ENCODE results near the gene STX19. TPM values are rescaled to one million over a fixed set of nuclear protein-coding genes. Genes with fewer than 3 reads are reported as not detected.

Gene STX19
- total and polyA plus RNA-seq, 2 experiments from 2014 or later, result 0.29 TPM; not detected in 1

DNA sequence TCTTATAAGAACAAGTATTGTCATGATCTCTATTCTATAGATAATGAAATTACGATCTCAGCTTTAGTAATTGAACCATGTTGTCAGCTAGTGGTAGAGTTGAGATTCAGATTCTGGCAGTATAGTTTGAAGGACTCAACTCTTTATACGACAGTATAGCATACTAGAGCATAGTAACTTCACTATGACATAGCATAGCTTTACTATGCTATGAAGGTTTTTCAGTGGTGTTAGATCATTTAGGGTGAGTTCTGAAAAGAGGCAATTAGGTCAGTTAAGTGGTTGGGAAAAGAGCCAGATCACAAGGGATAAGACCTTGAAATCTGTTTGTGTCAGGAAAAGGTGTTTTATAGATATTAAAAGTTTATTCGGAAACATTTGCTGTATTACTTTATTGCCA, 8.1 kb downstream of the STX19 start:
- H4K20me1 ChIP-seq (replicated peaks; ENCODE audit: insufficient read depth), result no peaks in the 10 kb centered on the region
- ATAC-seq (no peak), DNase-seq (ENCODE audit: low spot score) (no peak)
- H3K27me3 ChIP-seq (ENCODE audit: insufficient read depth), result no peaks in the 10 kb centered on the region
- H3K9me3 Mint-ChIP-seq, result no peaks in the 10 kb centered on the region
- H3K27ac ChIP-seq (ENCODE audit: low read depth), result no peak overlapping the region
- H3K36me3 ChIP-seq (ENCODE audit: insufficient read depth), result no peaks in the 10 kb centered on the region
- no peaks in the 10 kb centered on the region for H3K27me3 Mint-ChIP-seq (ENCODE audit: insufficient read depth, low read depth, poor library complexity)
- no peak overlapping the region for H3K4me3 Mint-ChIP-seq
- H3K4me3 ChIP-seq, result no peak overlapping the region
- no peaks in the 10 kb centered on the region for H3K79me2 ChIP-seq (replicated peaks; ENCODE audit: insufficient read depth)
- H3K4me1 Mint-ChIP-seq, result no peaks in the 10 kb centered on the region
- no peaks in the 10 kb centered on the region for H3F3A ChIP-seq (replicated peaks; ENCODE audit: low read depth)
- TF ChIP-seq NANOG (IDR thresholded peaks at IDR 0.05; ENCODE audit: borderline replicate concordance) (no peak), CTCF (conservative IDR thresholded peaks at IDR 0.05; ENCODE audit: low read depth in 2 of 2) (no peak), STAT1 (IDR thresholded peaks at IDR 0.05; ENCODE audit: unreplicated experiment) (no peak), JUNB (IDR thresholded peaks at IDR 0.05; ENCODE audit: unreplicated experiment) (no peak), CREB1 (CRISPR knock-in tag; IDR thresholded peaks at IDR 0.05; ENCODE audit: low read depth) (no peak), EZH2phosphoT487 (IDR thresholded peaks at IDR 0.05; ENCODE audit: unreplicated experiment) (no peak), ZNF114 (CRISPR knock-in tag; IDR thresholded peaks at IDR 0.05) (no peak)
- H3K36me3 Mint-ChIP-seq (ENCODE audit: low read depth), result no peaks in the 10 kb centered on the region
- H3K4me1 ChIP-seq (ENCODE audit: insufficient read depth), result no peaks in the 10 kb centered on the region
- no peaks in the 10 kb centered on the region for H3K9me2 ChIP-seq (ENCODE audit: insufficient read depth)
- H3K4me2 ChIP-seq, result no peak overlapping the region
- H3K27ac Mint-ChIP-seq, result no peak overlapping the region
- H2AFZ ChIP-seq, result no peak overlapping the region

DNA sequence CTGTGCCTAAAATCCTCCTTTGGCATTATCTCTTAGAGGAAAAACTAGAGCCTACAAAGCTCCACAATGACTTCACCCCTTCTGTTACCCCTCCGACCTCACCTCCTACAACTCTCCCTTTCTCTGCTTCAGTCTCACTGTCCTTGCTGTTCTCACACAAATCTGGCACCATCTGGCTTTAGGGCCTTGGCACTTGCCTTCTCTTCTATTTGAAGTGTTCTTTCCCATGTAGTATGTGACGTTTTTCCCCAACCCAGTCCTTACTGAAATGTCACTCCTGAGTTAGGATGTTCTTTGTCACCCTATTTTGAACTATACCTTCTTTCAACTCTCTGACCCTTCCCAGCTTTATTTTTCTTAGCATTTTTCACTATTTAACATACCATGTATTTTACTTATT, 8.7 kb downstream of the STX19 start:
- Histone ChIP-seq H3K4me2 (no peak overlapping the region), H3K36me3 (ENCODE audit: insufficient read depth) (no peaks in the 10 kb centered on the region), H3K27ac (ENCODE audit: low read depth) (no peak overlapping the region), H3F3A (replicated peaks; ENCODE audit: low read depth) (no peaks in the 10 kb centered on the region), H2AFZ (no peak overlapping the region), H3K4me3 (no peak overlapping the region), H3K27me3 (ENCODE audit: insufficient read depth) (no peaks in the 10 kb centered on the region), H4K20me1 (replicated peaks; ENCODE audit: insufficient read depth) (no peaks in the 10 kb centered on the region), H3K79me2 (replicated peaks; ENCODE audit: insufficient read depth) (no peaks in the 10 kb centered on the region), H3K4me1 (ENCODE audit: insufficient read depth) (no peaks in the 10 kb centered on the region), H3K9me2 (ENCODE audit: insufficient read depth) (no peaks in the 10 kb centered on the region)
- no peak for TF ChIP-seq NANOG (IDR thresholded peaks at IDR 0.05; ENCODE audit: borderline replicate concordance)
- no peak for TF ChIP-seq CREB1 (CRISPR knock-in tag; IDR thresholded peaks at IDR 0.05; ENCODE audit: low read depth)
- no peak for TF ChIP-seq ZNF114 (CRISPR knock-in tag; IDR thresholded peaks at IDR 0.05)
- TF ChIP-seq EZH2phosphoT487 (IDR thresholded peaks at IDR 0.05; ENCODE audit: unreplicated experiment), result no peak
- TF ChIP-seq JUNB (IDR thresholded peaks at IDR 0.05; ENCODE audit: unreplicated experiment), result no peak
- TF ChIP-seq POLR2AphosphoS5 (IDR thresholded peaks at IDR 0.05; ENCODE audit: low read depth), result no peak
- TF ChIP-seq, protein P1, sequence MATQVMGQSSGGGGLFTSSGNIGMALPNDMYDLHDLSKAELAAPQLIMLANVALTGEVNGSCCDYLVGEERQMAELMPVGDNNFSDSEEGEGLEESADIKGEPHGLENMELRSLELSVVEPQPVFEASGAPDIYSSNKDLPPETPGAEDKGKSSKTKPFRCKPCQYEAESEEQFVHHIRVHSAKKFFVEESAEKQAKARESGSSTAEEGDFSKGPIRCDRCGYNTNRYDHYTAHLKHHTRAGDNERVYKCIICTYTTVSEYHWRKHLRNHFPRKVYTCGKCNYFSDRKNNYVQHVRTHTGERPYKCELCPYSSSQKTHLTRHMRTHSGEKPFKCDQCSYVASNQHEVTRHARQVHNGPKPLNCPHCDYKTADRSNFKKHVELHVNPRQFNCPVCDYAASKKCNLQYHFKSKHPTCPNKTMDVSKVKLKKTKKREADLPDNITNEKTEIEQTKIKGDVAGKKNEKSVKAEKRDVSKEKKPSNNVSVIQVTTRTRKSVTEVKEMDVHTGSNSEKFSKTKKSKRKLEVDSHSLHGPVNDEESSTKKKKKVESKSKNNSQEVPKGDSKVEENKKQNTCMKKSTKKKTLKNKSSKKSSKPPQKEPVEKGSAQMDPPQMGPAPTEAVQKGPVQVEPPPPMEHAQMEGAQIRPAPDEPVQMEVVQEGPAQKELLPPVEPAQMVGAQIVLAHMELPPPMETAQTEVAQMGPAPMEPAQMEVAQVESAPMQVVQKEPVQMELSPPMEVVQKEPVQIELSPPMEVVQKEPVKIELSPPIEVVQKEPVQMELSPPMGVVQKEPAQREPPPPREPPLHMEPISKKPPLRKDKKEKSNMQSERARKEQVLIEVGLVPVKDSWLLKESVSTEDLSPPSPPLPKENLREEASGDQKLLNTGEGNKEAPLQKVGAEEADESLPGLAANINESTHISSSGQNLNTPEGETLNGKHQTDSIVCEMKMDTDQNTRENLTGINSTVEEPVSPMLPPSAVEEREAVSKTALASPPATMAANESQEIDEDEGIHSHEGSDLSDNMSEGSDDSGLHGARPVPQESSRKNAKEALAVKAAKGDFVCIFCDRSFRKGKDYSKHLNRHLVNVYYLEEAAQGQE (IDR thresholded peaks at IDR 0.05; ENCODE audit: unreplicated experiment), result no peak
- TF ChIP-seq, protein P2, sequence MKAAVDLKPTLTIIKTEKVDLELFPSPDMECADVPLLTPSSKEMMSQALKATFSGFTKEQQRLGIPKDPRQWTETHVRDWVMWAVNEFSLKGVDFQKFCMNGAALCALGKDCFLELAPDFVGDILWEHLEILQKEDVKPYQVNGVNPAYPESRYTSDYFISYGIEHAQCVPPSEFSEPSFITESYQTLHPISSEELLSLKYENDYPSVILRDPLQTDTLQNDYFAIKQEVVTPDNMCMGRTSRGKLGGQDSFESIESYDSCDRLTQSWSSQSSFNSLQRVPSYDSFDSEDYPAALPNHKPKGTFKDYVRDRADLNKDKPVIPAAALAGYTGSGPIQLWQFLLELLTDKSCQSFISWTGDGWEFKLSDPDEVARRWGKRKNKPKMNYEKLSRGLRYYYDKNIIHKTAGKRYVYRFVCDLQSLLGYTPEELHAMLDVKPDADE (IDR thresholded peaks at IDR 0.05), result no peak
- Mint-ChIP-seq H3K27ac (no peak overlapping the region), H3K36me3 (ENCODE audit: low read depth) (no peaks in the 10 kb centered on the region), H3K4me3 (no peak overlapping the region), H3K4me1 (no peaks in the 10 kb centered on the region), H3K27me3 (ENCODE audit: insufficient read depth, low read depth, poor library complexity) (no peaks in the 10 kb centered on the region), H3K9me3 (no peaks in the 10 kb centered on the region)
- ATAC-seq (no peak), DNase-seq (ENCODE audit: low spot score) (no peak)
